Measurements from ENCODE around the gene CLDN18. TPM values are rescaled to one million over a fixed set of nuclear protein-coding genes. Genes with fewer than 3 reads are reported as not detected.

The CLDN18 gene
- total RNA-seq, 1 donor from 2014 or later = not detected

- no peak for DNase-seq (ENCODE audit: low read depth)
- no peak overlapping the region for H3K4me3 ChIP-seq (ENCODE audit: low read depth, low read length)
- no peak for TF ChIP-seq CTCF (conservative IDR thresholded peaks at IDR 0.05; ENCODE audit: low read depth, low read length)
Measured at GRCh38 chr3:138066972-138067371, 57.0 kb downstream of the CLDN18 start.

GRCh38 chr3:138068046-138068445, 58.1 kb downstream of the CLDN18 start:
- H3K4me3 ChIP-seq (ENCODE audit: low read depth, low read length) = no peak overlapping the region
- no peak for DNase-seq (ENCODE audit: low read depth)
- TF ChIP-seq CTCF (conservative IDR thresholded peaks at IDR 0.05; ENCODE audit: low read depth, low read length) = no peak

- TF ChIP-seq CTCF (conservative IDR thresholded peaks at IDR 0.05; ENCODE audit: low read depth, low read length) = peak; percentile 99
- peak; percentile 9 for DNase-seq (ENCODE audit: low read depth)
- H3K4me3 ChIP-seq (ENCODE audit: low read depth, low read length) = no peak overlapping the region
Measured at GRCh38 chr3:138068579-138069174, 58.7 kb downstream of the CLDN18 start.

GRCh38 chr3:138070006-138070405, 60.0 kb downstream of the CLDN18 start:
- H3K4me3 ChIP-seq (ENCODE audit: low read depth, low read length) = no peak overlapping the region
- TF ChIP-seq CTCF (conservative IDR thresholded peaks at IDR 0.05; ENCODE audit: low read depth, low read length) = no peak
- no peak for DNase-seq (ENCODE audit: low read depth)

GRCh38 chr3:138072796-138073195, 62.8 kb downstream of the CLDN18 start:
- no peak overlapping the region for H3K4me3 ChIP-seq (ENCODE audit: low read depth, low read length)
- no peak for TF ChIP-seq CTCF (conservative IDR thresholded peaks at IDR 0.05; ENCODE audit: low read depth, low read length)
- no peak for DNase-seq (ENCODE audit: low read depth)

GRCh38 chr3:138078096-138078495, 68.1 kb downstream of the CLDN18 start:
- no peak for TF ChIP-seq CTCF (conservative IDR thresholded peaks at IDR 0.05; ENCODE audit: low read depth, low read length)

GRCh38 chr3:138078901-138079344, 69.0 kb downstream of the CLDN18 start:
- peak; percentile 71 for DNase-seq (ENCODE audit: low read depth)
- TF ChIP-seq CTCF (conservative IDR thresholded peaks at IDR 0.05; ENCODE audit: low read depth, low read length) = no peak
- H3K4me3 ChIP-seq (ENCODE audit: low read depth, low read length) = no peak overlapping the region

More at GRCh38 chr3:138078096-138078495, 68.1 kb downstream of the CLDN18 start:
- DNase-seq (ENCODE audit: low read depth) = peak; percentile 46
- H3K4me3 ChIP-seq (ENCODE audit: low read depth, low read length) = no peak overlapping the region
